GM18526 (cell line): ENCODE results near the gene TVP23A.

ENCODE experiments used
- POLR2A ChIP-seq: IDR thresholded peaks from 3 replicates; pipeline ENCODE4 v1.6.1; 2011; ENCODE audit not compliant: insufficient read length; ENCODE audit errors: extremely low read depth

Gene TVP23A

DNA sequence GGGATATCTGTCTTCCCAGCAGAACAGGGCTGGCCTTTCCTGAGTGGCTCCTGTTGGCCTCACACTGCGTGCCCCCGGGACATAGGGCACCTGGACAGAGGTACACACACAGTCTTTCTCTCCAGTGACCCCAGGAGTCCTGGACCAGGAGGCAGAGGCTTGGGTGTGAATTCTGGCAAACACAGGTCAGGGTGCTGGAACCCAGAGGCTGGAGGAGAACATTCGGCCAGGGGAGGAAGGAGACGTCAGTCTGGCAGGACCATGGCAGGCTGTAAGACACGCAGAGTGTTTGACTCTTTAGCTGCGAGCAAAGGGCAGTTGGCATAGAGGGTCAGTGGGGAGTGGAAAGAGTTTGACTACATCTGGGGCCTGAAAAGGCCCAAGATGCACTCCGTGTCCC is 4.1 kb upstream of the TVP23A start:
- TF ChIP-seq POLR2A: no peak

DNA sequence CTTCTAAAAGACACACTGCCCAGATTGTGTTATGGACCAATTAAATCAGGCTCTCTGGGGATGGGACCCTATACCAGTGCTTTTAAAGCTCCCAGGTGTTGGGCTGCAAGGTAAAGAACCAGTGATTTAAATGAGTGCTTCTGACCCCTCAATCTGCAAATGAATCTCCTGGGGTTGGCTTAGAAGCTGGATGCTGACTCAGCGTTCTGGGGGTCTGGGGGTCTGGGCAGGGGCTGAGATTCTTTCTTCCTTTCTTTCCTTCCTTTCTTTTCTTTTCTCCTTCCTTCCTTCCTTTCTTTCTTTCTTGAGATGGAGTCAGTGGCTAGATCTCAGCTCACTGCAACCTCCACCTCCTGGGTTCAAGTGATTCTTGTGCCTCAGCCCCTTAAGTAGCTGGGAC is 2.0 kb upstream of the TVP23A start:
- no peak for TF ChIP-seq POLR2A

DNA sequence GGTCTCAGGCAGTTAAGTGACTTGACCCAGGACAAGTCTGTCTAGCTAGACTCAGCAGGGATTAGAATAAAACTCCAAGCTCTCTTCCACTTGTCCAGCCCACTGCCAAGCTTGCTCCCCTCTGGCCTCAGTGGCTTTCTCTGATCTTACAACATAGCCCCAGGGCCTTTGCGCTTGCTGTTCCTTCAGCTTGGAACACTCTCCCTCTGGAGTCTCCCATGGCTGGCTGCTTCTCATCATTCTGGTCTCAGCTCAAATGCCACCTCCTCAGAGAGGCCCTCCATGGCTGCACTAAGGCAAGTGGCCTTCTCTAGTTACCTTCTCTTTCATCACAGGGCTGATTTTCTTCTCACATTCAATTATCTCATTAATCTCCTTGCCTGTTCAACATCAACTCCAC is 1.1 kb downstream of the TVP23A start:
- TF ChIP-seq POLR2A: no peak

DNA sequence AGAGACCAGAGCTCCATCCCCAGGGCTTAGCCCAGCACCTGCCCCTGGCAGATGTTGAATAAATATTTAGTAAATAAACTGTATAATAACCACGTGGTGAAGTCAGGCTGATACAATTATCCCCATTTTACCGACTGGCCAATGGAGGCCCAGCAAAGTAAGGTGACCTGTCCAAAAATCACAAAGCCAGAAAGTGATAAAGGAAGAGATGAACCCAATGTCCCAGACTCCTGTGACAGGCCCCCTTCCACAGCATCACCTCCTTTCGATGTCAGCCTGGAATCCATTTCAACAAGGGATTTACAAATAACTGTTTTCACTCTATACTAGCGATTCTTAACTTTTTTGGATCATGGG is 5.5 kb downstream of the TVP23A start:
- TF ChIP-seq POLR2A: no peak

DNA sequence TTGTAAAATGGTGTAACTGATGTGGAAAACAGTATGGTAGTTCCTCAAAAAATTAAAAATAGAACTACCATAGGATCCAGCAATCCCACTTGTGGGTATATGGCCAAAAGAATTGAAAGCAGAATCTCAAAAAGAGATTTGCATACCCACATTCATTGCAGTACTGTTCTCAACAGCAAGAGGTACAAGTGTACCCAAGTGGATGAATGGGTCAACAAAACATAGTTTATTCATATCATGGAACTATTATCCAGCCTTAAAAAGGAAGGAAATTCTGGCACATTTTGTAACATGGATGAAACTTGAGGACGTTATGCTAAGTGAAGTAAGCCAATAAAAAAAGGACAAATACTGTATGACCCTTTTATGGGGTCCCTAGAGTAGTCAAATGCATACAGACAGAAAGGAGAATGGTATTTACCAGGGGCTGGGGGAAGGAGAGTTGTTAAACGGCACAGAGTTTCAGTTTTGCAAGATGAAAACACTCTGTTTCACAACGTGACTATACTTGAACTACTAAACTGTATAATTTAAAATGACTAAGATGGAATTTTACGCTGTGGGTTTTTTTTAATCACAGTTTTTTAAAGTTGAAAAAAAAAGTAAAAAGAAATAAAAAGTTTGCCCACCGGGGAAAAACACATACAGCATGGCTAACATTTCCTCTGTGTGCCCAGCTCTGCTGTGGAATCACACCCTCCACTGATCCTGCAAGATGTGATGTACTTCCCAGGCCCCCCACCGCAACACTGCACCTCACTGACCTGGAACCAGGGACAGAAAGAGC is 6.1 kb downstream of the TVP23A start:
- TF ChIP-seq POLR2A: no peak

DNA sequence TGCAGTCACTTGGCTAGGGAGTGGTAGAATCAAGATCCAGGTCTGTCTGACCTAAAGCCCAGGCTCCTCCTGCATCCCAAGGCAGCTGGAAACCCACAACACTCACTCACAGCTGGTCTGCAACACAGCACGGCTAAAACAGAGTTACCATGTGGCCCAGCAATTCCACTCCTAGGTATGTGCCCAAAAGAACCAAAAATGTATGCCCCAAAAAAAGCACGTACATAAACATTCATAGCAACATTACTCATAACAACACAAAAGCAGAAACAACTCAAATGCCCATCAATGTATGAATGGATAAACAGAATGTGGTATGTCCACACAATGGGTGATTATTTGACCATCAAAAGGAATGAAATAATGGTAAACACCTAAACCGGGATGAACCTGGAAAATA is 8.9 kb downstream of the TVP23A start:
- no peak for TF ChIP-seq POLR2A

DNA sequence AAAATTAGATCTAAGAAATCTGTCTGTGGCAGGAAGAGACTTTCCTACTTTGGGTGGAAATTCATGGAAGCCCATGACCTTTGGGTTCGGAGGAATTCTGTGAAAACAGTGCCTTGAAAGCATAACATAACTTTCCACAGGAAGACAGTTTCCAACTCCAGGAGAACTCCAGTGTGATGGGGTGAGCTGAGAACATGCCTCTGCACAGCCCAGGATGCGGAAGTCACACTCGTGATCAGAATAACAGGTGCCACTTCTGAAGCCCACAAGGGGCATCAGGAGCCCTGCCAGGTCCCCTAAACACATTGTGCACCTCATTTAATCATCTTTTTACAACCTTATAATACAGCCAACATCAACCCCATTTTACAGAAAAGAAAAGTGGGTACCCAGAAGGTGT is 9.7 kb downstream of the TVP23A start:
- TF ChIP-seq POLR2A: no peak

DNA sequence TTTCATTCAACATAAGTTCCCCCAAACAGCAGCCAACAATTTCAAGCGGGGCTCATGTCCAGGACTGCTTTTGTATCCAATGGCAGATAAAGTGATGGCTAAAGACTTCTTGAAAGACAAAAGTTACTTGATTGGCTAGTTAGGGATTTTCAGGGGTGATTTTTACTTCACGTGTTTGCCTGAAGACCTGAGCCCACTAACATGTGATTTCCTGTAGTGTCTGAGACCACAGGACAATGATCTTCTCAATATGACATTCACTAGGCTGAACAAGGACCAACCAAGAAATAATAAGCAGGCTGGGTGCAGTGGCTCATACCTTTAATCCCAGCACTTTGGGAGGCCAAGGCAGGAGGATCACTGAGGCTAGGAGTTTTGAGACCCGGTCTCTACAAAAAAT is 10.4 kb downstream of the TVP23A start:
- TF ChIP-seq POLR2A: no peak

DNA sequence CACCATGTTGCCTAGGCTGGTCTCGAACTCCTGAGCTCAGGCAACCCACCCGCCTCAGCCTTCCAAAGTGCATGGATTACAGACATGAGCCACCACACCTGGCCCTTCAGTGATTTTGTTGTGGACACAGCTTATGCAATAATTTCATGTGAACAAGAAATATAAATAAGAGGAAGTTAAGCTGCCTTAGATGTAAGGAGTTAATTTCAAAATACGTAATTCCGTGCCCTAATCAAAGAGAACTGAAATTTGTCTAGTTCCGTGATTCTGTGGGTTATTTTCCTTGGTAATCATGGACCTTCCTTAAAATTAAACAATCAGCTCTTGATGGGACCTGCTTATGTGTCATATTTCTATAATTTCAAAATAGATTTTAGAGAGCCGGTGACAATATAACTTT is 11.9 kb downstream of the TVP23A start:
- TF ChIP-seq POLR2A: no peak

DNA sequence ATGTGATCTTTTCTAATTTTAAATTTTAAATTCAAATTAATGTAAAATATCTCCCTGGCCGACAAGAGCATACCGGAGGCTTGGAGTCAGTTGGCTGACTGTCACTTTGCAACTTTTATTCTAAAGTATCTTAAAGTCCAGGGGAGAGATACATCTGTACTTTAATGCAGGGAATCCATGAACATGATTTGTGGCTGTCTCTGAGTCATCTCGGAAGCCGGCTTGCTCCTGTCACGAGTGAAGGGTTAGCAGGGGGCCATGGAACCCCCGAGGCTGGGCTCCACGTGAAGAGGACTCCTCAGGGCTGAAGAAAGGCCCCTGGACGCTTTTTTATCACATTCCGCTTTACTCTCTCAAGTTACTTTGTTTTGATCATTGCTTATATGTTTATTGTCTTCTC is 13.3 kb downstream of the TVP23A start:
- TF ChIP-seq POLR2A: no peak

DNA sequence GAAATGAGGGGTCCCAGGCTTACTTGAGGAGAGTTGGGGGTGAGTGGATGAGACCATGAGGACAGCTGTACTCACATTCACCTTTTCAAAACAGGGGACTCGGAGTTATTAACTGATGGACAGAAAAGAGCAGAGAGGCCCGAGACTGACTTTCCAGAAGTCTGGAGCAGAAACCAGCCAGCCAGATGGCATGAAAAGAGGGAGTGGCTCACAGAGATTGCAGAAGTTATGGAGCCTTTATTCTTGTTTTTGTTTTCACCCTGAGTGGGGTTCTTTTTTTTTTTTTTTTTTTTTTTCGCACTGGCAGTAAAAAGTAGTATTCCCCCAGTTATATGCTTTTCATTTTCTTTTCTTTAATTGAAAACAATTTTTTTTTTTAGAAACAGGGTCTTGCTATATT is 18.9 kb downstream of the TVP23A start:
- TF ChIP-seq POLR2A: no peak

DNA sequence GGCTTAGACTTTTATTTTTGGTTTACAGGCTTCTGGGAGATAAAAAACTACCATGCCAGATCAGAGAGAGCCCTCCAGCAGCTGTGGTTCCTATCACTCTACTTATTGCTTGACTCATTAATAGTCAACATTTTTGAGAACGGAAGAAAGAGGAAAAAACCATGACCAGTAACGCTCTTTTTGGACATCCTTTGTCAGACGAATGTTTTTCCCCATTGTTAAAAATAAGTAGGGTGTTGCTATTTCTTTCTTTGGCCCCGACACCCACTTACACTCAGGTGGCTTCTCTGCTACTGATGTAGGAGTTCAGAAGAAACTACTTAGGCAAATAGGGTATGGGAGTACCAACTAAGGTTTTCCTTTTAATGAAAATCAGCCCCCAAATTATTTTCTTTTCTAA is 27.5 kb downstream of the TVP23A start:
- no peak for TF ChIP-seq POLR2A

DNA sequence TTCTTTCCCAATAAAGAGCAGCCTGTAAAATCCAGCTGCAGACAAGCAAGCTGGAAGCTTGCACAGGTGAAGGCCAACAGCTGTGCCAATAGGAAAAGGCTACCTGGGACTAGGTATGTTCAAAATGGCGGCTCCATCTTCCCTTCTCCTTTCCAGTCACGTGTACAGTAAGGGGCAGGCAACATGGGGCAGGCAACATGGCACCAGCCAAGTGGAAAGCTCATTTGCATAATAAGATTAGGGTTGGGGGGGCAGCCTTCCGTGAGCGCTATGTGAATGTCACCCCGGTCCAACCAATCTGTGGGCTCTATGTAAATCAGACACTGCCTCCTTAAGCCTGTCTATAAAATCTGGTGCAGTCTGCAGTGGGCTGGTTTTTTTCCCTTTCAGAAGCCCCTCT is 31.3 kb downstream of the TVP23A start:
- TF ChIP-seq POLR2A: no peak

DNA sequence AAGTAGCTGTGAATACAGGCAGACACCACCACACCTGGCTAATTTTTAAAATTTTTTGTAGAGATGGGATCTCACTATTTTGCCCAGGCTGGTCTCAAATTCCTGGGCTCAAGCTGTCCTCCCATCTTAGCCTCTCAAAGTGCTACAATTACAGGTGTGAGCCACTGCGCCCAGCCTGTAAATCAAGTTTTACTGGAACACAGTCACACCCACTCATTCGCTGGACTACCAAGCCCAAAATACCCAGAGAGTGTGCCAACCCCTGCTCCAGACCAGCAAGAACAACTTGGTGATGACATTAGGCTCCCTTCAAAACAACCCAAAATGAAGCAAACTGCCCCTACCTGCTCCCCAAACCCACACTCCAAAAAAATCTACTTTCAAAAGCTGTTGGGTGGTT is 36.0 kb downstream of the TVP23A start:
- TF ChIP-seq POLR2A: no peak

DNA sequence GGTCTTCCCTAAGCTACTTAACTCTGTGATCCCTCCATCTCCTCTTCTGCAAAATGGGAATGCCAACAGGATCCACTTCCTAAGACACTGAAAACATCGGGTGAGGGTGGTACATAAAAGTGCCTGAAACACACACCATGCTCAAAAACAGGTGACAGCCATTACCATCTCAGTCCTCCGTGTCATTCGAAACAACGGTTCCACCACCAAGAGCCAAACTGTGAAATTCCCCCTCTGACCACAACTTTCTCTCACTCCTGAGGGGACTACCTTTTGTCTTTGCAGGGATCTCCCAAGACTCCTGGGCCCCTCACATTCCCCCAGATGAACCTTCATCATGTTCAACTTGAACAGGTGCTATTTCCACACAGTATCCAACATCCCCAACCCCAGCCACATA is 38.0 kb downstream of the TVP23A start:
- no peak for TF ChIP-seq POLR2A

DNA sequence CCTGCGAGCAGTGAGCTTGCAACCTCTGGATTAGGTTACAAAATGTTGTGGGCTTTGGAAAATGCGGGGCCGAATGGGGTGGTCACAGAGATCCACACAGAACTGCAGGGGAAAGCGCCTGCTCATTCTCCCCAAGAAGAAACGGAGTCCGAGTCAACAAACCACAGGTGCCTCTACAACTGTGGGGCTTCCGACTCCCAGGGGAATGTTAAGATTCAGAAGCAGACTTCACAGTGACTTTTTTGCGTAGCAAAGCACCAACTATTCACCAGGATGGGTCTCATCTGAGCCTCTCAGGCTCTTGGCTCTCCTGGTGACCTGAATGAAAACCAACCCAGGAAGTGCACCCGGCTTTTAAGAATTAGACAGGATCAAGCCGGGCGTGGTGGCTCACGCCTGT is 41.2 kb downstream of the TVP23A start:
- no peak for TF ChIP-seq POLR2A

DNA sequence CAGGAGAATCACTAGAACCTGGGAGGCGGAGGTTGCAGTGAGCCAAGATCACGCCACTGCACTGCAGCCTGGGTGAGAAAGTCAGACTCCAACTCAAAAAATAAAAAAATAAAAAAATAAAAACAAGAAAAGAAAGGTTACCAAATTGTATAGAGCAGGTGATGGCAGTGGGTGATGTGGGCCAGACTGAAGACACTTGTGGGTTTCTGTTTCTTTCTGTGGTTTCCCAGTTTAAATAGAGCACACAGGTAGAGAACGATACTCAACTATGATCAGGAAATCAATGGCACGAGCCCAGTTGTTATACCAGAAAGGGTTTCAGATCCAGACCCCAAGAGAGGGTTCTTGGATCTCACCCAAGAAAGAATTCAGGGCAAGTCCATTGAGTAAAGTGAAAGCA is 42.3 kb downstream of the TVP23A start:
- no peak for TF ChIP-seq POLR2A

DNA sequence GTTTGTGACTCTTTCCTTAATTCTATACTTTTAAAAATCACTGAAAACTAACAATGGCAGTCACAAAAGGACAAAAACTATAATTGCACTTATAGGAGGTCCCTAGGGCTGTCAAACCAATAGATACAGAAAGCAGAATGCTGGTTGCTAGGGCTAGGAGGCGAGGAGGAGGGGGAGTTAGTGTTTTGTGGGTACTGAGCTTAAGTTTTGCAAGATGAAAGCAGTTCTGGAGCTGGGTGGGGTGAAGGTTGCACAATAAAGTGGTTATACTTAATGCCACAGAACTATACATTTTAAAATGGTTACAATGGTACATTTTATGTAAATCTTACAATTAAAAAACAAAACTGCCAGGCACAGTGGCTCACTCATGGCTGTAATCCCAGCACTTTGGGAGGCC is 47.7 kb downstream of the TVP23A start:
- no peak for TF ChIP-seq POLR2A

DNA sequence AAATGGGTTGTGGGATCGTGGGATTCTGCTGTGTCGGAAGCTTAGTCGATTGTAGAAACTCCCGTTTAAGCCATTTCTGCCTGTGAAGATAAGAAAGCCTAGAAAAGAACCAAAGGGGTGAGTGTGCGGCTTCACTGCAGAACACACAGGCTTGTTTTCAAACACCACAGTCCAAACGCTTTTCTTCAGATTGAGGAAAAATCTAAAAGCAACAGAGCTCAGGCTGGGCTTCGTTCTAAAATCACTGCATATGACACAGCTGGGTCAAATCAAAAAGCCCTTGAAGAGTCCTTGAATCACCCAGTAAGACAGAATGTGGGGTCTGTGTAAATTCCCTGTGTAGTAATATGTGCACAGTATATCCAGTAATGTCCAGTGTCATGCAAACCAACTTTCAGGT is 49.2 kb downstream of the TVP23A start:
- no peak for TF ChIP-seq POLR2A
